DND-41 (cell line): ENCODE measurements around the gene BORCS5.

ENCODE experiments used
- ATAC-seq: fragments of 200-7000 bp; cut with Tn5 transposase; 3 replicates; pipeline ENCODE4 v1.9.1; 2021; ENCODE audit warnings: low read depth; ENCODE audit not compliant: insufficient read depth
- DNase-seq: peaks from one replicate; pipeline ENCODE4 v3.0.0-alpha.2; 2020
- H2AFZ ChIP-seq: 2 replicates; pipeline ENCODE4 v1.6.0; 2012; ENCODE audit warnings: low read depth, low read length
- H3K27ac ChIP-seq: 2 replicates; pipeline ENCODE4 v1.5.1; 2012; ENCODE audit warnings: low read length, inconsistent platforms
- H3K27me3 ChIP-seq: fragments of 200-600 bp; sonication (generic); 2 replicates; pipeline ENCODE4 v1.6.0; 2012; ENCODE audit warnings: low read length, mild to moderate bottlenecking, inconsistent platforms; ENCODE audit not compliant: insufficient read depth, poor library complexity
- H3K36me3 ChIP-seq: 2 replicates; pipeline ENCODE4 v1.5.1; 2012; ENCODE audit warnings: low read length, inconsistent platforms; ENCODE audit not compliant: insufficient read depth
- H3K4me1 ChIP-seq: 2 replicates; pipeline ENCODE4 v1.5.1; 2012; ENCODE audit warnings: mild to moderate bottlenecking, low read length; ENCODE audit not compliant: insufficient read depth
- H3K4me2 ChIP-seq: 2 replicates; pipeline ENCODE4 v1.6.0; 2012; ENCODE audit warnings: mild to moderate bottlenecking, moderate library complexity, low read length, inconsistent platforms; ENCODE audit not compliant: insufficient read depth
- H3K4me3 ChIP-seq, 2 experiments: fragments of 200-600 bp in 1 of 2; shearing (Covaris generic) in 1 of 2; 2 replicates each; pipeline ENCODE4 v1.5.1; 2012 to 2016; ENCODE audit warnings: inconsistent platforms in 2 of 2, low read length in 2 of 2, mild to moderate bottlenecking in 2 of 2, low read depth in 1 of 2, moderate library complexity in 1 of 2
- H3K79me2 ChIP-seq: 2 replicates; pipeline ENCODE4 v1.6.0; 2012; ENCODE audit warnings: low read length, inconsistent platforms; ENCODE audit not compliant: insufficient read depth
- H3K9ac ChIP-seq: 2 replicates; pipeline ENCODE4 v1.6.0; 2012; ENCODE audit warnings: low read depth, mild to moderate bottlenecking, inconsistent platforms, low read length, moderate library complexity
- H3K9me3 ChIP-seq: 2 replicates; pipeline ENCODE4 v1.5.1; 2012; ENCODE audit warnings: low read length, moderate library complexity, mild to moderate bottlenecking, inconsistent platforms; ENCODE audit not compliant: insufficient read depth, severe bottlenecking
- H4K20me1 ChIP-seq: 2 replicates; pipeline ENCODE4 v1.6.0; 2012; ENCODE audit warnings: low read length; ENCODE audit not compliant: insufficient read depth
- EZH2 ChIP-seq: IDR thresholded peaks from 3 replicates; pipeline ENCODE4 v1.6.1; 2012; ENCODE audit warnings: borderline replicate concordance, low read depth, mild to moderate bottlenecking, moderate library complexity, low read length, inconsistent platforms; ENCODE audit not compliant: severe bottlenecking
- TF ChIP-seq, protein P1 (sequence below): IDR thresholded peaks from 2 replicates; pipeline ENCODE4 v1.5.1; 2012; ENCODE audit warnings: borderline replicate concordance, low read length, moderate library complexity, mild to moderate bottlenecking; ENCODE audit not compliant: poor library complexity, severe bottlenecking; ENCODE audit errors: extremely low read depth

BORCS5 gene

DNA sequence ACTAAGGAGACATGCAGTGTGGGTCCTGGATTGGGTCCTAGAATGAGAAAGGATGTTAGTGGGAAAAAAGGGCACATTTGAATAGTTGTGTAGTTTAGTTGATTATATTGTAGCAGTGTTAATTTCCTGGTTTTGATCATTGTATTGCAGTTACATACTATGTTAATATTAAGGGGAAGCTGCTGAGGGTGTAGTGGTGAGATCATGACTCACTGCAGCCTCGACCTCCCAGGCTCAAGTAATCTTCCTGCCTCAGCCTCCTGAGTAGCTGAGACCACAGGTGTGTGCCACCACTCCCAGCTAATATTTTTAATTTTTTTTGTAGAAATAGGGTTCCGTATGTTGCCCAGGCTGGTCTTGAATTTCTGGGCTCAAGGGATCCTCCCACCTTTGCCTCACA lies 21.7 kb downstream of the BORCS5 start:
- H3K36me3 ChIP-seq, result no peaks in the 10 kb centered on the region
- no peak overlapping the region for H3K4me2 ChIP-seq
- no peak overlapping the region for H3K4me3 ChIP-seq
- TF ChIP-seq, protein P1, sequence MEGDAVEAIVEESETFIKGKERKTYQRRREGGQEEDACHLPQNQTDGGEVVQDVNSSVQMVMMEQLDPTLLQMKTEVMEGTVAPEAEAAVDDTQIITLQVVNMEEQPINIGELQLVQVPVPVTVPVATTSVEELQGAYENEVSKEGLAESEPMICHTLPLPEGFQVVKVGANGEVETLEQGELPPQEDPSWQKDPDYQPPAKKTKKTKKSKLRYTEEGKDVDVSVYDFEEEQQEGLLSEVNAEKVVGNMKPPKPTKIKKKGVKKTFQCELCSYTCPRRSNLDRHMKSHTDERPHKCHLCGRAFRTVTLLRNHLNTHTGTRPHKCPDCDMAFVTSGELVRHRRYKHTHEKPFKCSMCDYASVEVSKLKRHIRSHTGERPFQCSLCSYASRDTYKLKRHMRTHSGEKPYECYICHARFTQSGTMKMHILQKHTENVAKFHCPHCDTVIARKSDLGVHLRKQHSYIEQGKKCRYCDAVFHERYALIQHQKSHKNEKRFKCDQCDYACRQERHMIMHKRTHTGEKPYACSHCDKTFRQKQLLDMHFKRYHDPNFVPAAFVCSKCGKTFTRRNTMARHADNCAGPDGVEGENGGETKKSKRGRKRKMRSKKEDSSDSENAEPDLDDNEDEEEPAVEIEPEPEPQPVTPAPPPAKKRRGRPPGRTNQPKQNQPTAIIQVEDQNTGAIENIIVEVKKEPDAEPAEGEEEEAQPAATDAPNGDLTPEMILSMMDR, result no peak
- TF ChIP-seq EZH2, result no peak
- no peak overlapping the region for H3K9ac ChIP-seq
- no peaks in the 10 kb centered on the region for H3K4me1 ChIP-seq
- 0 out of 2 replicates have a peak, but pooled peaks cover 4% of the 10 kb centered on the region for H3K79me2 ChIP-seq
- ATAC-seq (no peak), DNase-seq (no peak)
- H3K27ac ChIP-seq, result no peak overlapping the region
- H3K27me3 ChIP-seq, result no peaks in the 10 kb centered on the region
- H4K20me1 ChIP-seq, result no peaks in the 10 kb centered on the region
- no peaks in the 10 kb centered on the region for H3K9me3 ChIP-seq
- H2AFZ ChIP-seq, result no peak overlapping the region

DNA sequence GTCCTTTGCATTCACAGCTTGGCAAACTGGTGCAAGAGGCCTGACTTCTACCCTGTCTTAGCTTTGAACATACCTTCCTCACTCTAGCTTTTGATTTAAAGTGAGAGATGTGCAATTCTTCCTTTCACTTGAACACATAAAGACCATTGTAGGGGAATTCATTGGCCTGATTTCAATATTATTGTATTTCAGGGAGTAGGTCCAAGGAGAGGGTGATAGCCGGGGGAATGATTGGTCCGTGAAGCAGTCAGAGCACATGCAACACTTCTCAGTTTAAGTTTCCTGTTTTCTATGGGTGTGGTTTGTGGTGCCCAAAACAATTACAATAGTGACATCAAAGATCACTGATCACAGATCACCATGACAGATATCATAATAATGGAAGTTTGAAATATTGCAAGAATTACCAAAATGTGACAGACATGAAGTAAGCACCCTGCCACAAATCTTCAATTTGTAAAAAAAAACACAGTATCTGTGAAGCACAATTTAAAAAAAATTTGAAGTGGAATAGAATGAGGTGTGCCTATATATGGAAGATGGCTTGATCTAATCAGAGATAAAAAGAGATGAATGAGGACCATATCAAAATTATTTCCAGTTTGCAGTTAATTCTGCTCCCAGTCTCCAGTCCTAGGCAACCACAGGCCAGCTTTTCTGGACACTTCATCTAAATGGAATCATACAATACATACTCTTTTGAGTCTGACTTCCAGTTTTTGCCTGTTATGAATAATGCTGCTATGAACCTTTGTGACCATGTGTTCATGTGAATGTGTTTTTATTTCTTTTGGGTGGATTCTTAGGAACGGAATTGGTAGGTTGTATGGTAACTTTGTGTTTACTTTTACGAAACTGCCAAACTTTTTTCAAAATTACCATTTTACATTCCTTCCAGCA lies 23.2 kb downstream of the BORCS5 start:
- TF ChIP-seq, protein P1, result no peak
- TF ChIP-seq EZH2, result no peak
- H4K20me1 ChIP-seq, result no peaks in the 10 kb centered on the region
- H3K4me3 ChIP-seq, result no peak overlapping the region
- no peak overlapping the region for H2AFZ ChIP-seq
- no peak overlapping the region for H3K27ac ChIP-seq
- no peak overlapping the region for H3K4me2 ChIP-seq
- no peak for DNase-seq
- no peaks in the 10 kb centered on the region for H3K36me3 ChIP-seq
- no peak for ATAC-seq
- no peaks in the 10 kb centered on the region for H3K9me3 ChIP-seq
- H3K4me1 ChIP-seq, result peaks cover 3% of the 10 kb centered on the region; the same call in 1 of the 2 replicates
- 0 out of 2 replicates have a peak, but pooled peaks cover 4% of the 10 kb centered on the region for H3K79me2 ChIP-seq
- no peaks in the 10 kb centered on the region for H3K27me3 ChIP-seq
- H3K9ac ChIP-seq, result no peak overlapping the region

DNA sequence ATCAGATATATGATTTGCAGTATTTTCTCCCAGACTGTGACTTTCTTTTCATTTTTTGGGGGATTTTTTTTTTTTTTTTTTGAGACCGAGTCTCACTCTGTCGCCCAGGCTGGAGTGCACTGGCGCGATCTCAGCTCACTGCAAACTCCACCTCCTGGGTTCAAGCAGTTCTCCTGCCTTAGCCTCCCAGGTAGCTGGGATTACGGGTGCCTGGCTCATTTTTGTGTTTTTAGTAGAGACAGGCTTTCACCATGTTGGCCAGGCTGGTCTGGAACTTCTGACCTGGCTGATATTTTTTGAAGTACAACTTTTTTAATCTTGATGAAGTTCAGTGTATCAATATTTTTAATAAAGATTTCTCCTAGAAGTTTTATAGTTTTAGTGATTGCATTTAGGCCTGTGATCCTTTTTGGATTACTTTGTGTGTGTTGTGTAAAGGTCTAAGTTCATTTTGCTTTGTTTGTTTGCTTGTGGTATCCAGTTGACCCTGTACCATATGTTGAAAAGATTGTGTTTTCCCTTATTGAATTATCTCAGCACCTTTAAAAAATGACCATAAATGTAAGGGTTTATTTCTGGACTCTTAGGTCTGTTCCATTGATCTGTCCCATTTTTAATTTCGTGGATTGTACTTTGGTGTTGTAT lies 24.2 kb downstream of the BORCS5 start:
- Histone ChIP-seq H3K79me2 (0 out of 2 replicates have a peak, but pooled peaks cover 4% of the 10 kb centered on the region), H3K4me2 (no peak overlapping the region), H3K9ac (no peak overlapping the region), H4K20me1 (no peaks in the 10 kb centered on the region), H3K36me3 (no peaks in the 10 kb centered on the region), H3K4me1 (peaks cover 6% of the 10 kb centered on the region; the same call in 1 of the 2 replicates), H3K27ac (no peak overlapping the region), H3K4me3 (no peak overlapping the region), H2AFZ (no peak overlapping the region), H3K27me3 (no peaks in the 10 kb centered on the region), H3K9me3 (no peaks in the 10 kb centered on the region)
- ATAC-seq (no peak), DNase-seq (no peak)
- TF ChIP-seq, protein P1, result no peak
- no peak for TF ChIP-seq EZH2
